Stimulated activated CD8-positive, alpha-beta memory T cell treated with anti-CD3 and anti-CD28 coated beads, Interleukin-4, amount 100 ng/mL, for 4 hours (primary cell): ENCODE data around the gene FTCD.
"Not testable (repeated sequence)": the region's sequence is repeated elsewhere in the genome, so short reads cannot be mapped to it uniquely, and the experiment has no call there.

ENCODE experiments used
- DNase-seq, 2 donors: peaks; one replicate each; pipeline ENCODE4 v3.0.0-alpha.2; 2020; ENCODE audit warnings: low read depth in 2 of 2, low spot score in 1 of 2

Gene FTCD, protein sequence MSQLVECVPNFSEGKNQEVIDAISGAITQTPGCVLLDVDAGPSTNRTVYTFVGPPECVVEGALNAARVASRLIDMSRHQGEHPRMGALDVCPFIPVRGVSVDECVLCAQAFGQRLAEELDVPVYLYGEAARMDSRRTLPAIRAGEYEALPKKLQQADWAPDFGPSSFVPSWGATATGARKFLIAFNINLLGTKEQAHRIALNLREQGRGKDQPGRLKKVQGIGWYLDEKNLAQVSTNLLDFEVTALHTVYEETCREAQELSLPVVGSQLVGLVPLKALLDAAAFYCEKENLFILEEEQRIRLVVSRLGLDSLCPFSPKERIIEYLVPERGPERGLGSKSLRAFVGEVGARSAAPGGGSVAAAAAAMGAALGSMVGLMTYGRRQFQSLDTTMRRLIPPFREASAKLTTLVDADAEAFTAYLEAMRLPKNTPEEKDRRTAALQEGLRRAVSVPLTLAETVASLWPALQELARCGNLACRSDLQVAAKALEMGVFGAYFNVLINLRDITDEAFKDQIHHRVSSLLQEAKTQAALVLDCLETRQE

DNA sequence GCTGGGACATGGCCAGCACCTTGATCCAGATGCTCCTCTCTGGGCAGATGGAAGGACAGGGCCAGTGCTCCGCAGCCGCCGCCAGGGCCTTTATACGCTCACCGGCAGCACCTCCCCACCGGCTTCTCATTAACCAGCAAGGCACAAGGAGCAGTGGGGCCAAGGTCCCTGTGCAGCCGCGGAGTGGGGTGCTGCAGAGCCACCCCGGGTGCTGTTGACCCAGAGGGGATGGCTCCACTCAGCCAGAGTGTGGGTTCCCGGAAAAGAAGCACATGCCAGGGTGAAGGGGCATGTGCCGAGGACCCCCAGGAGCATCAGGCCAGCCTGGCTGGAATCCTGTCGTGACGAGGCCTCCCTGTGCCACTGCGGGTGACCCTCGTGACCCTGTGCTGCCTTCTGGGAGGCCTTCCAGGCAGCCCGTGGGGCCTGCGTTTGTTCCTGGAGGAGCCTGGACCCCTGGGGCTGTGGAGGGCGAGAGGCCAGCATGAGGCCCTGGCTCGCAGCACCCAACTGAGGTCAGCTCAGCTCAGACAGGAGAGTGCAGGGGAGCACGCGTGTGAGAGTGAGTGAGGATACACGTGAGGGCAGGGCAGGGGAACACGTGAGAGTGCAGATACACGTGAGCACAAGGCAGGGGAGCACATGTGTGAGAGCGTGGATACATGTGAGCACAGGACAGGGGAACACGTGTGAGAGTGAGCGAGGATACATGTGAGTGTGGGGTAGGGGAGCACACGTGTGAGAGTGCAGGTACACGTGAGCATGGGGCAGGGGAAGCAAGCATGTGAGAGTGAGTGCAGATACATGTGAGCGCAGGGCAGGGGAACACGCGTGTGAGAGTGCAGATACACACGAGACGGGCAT is at the start of gene FTCD:
Gene FTCD (minus strand): TSS at position 66 of the 864 bp plus-strand sequence. CDS start 56 bp downstream, at position 10.
- no peak for DNase-seq

DNA sequence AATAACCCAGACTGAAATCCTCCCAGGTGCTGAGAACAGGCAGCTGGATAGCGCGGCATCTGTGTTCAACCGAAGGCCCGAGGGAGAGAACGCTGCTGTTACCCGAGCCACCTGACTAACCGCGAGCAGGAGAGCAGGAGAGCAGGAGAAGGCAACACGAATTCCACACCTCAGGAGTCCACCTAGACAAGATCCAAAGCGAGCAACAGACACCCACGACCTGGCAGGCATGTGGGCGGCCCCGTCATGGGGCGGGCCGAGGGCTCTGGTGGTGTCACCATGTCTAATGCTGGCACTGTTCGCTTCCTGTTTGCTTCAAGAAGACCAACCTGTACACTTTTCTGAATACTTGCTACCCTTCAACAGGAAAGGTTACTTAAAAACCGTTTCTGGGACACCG is 49.8 kb upstream of the FTCD start:
- DNase-seq = no peak

DNA sequence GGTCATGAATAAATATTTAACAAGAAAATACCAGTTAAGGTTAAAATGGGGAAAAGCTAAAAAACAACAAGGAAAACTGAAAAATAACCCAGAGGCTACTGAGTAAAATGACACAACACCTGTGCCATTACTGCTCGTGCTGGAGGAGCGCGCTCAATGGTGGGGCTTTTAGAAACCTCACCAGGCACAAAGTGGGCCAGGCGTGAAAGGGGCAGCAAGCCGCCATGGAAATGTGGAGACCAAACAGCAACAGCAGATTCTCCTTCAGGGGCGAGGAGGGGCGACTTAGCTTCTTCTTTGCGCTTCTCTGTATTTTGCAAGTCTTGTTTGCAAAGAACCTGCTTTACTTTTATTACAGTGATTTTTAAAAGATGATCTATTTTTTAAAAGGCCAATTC is 47.8 kb upstream of the FTCD start:
- DNase-seq = no peak

DNA sequence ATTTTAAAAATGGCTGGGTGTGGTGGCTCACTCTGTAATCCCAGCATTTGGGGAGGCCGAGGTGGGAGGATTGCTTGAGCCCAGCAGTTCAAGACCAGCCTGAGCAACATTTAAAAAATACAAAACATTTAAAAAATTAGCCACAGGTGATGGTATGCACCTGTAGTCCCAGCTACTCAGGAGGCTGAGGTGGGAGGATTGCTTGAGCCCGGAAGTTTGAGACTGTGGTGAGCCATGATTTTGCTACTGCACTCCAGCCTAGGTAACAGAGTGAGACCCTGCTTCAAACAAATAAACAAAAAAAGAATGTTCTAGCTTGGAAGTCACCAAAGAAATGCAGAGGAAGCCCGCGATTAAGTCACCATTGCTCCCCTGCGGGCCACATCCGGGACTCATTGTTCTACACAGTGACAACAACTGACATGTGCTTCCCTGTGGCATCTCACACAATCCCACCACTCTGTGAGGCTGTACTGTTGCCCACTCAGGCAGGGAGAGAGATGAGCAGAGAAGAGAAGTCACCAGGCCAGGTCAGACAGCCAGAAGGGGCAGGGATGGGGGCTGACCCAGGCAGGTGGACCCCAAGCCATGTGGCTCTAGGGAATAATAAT is 47.3 kb upstream of the FTCD start:
- no peak for DNase-seq

DNA sequence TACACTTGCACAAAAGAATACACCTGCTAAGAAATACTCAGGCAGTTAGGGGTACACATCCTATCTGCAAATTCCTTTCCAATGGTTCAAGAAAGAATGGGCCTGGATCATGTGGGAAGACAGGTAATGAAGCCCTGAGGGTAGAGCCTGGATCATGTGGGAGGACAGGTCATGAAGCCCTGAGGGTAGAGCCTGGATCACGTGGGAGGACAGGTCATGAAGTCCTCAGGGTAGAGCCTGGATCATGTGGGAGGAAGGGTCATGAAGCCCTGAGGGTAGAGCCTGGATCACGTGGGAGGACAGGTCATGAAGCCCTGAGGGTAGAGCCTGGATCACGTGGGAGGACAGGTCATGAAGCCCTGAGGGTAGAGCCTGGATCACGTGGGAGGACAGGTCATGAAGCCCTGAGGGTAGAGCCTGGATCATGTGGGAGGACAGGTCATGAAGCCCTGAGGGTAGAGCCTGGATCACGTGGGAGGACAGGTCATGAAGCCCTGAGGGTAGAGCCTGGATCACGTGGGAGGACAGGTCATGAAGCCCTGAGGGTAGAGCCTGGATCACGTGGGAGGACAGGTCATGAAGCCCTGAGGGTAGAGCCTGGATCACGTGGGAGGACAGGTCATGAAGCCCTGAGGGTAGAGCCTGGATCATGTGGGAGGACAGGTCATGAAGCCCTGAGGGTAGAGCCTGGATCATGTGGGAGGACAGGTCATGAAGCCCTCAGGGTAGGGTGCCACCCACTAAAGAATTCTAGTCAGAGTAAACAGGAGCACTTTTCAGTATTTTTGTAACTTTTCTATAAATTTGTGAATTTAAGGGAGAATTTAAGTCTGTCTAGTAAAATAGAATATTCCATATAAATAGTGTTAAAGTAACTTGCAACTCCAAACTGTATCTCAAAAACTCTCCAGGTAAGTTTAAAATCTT is 45.8 kb upstream of the FTCD start:
- not testable (repeated sequence) for DNase-seq

DNA sequence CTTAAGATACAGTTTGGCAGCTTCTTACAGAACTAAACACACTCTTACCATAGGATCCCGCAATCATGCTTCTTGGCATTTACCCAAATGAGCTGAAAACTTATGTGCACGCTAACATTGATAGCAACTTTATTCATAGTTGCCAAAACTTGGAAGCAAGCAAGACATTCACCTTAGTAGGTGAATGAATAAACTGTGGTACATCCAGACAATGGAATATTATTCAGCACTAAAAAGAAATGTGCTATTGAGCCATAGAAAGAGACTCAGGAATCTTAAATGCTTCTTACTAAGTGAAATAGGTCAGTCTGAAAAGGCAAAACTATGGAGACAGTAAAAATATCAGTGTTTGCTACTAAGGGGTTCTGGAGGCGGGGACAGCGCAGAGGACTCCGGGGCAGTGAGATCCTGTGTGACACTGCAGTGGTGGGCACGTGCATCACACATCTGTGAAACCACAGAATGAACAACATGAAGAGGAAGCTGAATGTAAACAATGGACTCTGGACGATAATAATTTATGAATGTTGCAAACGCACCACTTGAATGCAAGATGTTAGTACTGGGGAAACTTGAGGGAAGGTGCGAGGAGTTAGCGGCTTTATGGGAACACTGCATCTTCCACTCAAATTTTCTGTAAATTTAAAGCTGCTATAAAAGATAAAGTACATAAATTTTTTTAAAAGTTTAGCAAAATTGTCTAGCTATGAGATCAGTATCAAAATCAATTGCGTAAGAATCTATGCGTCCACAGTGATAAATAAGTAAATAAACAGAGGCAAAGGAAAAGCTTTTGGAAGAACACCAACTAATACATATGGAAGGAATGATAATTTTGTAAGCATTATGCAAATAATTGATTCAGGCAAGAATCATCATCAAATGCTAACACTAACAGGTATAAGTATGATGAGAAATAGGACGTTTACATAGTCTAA is 44.3 kb upstream of the FTCD start:
- DNase-seq = no peak

DNA sequence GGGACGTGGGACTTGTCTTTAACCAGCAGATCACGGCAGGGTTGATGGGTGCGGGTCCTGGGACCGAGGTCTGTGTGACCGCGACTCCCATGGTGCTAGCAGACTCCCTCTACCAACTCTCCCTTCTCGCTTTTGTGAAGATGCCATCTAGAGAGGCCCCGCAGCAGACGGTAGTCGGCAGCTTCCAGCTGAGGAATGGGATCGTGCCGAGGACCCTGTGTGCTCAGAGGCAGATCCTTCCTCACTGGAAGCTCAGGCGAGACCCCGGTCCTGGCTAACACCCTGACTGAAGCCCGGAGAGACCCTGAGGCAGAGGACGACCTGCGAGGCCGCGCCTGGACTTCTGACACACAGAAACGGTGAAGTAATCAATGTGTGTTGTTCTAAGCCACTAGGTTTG is 41.4 kb upstream of the FTCD start:
- no peak for DNase-seq

DNA sequence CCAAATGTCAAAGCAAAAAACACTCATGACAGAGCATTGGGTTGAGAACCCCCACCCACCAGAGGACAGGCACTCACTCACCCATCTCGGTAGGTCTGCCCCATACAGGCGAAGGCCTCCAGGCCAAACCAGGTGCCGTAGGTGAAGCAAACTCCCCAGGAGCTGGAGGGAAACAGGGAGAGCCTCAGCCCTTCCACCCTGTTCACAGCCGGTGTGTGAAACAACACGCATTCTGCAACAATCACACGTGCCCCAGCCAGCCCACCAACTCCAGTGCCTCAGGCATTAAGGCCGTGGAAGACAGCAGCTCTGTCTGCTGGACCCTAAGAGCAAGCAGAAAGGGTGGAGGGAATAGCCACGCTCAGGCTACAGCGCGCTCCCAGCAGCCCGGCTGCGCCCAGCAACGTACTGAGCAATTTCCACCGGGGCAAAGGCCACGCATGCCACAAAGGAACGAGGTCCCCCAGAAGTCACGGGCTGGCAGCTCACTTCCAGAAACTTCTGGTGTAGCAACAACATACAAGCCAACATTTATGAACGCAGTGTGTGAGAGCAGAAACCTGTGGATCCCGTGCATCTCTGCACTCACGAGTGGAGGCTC is 40.3 kb upstream of the FTCD start:
- DNase-seq = no peak

DNA sequence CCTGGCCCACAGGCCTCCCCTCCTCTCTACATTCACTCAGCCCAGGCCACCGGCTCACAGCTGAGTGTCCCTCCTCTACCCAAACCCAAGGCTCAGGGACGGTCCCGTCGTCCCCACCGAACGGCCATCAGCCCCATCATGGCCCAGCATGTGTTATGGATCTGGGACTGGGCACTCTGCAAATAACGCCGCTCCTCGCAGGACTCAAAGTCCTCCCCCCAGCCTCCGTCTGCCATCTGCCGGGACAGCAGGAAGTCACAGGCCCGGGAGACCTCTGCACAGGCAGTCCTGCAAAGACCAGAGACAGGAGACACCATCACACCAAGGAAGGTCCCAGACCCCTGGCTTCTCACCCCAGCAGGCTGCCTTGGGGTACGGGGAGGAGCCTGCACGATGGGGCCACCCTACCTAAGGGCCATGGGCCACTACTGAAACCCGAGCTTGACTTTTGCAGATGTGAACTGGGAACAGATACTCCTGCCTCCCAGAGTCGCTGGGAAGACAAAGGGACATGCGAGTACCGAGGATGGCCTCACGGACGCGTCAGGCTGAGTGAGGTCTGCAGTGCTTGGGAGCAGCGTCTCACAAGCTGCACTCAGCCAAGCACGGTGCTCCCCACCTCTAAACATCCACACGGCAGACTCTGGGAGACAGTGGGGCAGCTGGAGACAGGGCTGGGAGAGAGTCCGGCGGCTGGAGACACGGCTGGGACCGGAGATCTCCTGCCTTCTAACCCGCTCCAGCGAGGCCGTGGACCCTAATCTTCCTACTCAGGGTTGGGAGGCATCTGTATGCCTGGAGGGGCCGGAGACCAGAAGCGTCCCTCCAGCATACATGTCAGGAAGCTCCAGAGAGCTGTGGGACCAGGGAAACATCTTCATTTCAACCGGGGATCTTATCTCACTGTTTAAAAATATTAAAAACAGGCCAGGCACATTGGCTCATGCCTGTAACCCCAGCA is 39.3 kb upstream of the FTCD start:
- DNase-seq = no peak

DNA sequence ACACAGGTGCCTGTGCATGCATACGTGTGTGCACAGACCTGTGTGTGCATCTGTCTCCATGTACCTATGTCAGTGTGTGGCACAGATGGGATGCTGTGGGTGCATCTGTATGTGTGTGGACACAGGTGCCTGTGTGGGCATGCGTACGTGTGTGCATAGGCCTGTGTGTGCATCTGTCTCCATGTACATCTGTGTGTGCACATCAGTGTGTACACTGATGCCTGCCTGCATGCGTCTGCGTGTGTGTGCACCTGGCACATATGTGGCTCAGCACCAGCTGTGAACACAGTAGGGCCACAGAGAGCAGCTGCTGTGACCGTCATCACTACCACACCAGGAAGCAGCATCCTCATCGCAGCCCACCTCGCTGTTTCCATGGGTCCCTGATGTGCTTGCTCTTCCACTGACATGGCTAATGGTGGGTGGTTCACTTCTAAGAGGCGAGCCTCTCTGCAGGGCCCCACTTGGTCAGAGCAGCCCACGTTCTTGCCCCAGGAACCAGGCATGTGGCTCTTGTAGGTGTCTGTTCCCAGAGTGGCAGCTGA is 38.5 kb upstream of the FTCD start:
- no peak for DNase-seq

DNA sequence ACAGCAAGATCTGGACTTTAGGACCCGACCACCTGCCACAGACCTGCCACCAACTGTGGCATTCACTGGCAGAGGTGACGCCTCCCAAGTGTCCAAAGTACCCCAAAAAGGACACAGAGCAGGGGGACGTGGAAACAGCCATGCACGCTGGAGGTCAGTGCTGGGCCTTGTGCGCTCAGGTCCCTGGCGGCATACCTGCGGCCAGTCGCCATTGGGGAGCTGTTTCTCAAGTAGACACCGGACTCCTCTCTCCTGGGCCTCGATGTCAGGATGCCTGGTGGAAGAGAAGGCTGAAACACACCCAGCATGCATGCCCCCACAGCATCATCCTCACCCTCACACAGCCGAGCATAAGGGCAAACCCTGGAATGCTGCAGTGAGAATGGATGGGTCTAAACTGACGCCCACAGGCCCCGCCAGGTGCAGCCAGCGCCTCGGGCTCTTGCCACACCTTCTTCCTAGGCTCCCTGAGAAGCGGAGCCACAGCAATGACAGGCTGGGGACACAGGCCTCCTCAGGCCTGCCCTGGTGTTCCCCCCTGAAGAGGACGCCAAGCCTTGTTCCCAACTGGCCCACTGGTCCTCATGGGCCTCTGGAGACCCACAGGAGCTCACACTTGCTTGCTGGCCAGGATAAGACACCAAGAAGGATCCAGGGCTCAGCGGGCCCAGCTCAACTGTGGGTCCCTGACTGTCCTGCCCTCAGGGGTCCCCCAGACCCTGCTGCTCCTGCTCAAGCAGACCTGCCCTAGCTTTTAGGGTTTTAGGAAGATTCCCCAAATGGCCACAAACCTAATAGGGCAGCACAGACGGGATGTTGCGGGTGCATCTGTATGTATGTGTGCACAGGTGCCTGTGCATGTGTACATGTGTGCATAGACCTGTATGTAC is 36.6 kb upstream of the FTCD start:
- DNase-seq = no peak

DNA sequence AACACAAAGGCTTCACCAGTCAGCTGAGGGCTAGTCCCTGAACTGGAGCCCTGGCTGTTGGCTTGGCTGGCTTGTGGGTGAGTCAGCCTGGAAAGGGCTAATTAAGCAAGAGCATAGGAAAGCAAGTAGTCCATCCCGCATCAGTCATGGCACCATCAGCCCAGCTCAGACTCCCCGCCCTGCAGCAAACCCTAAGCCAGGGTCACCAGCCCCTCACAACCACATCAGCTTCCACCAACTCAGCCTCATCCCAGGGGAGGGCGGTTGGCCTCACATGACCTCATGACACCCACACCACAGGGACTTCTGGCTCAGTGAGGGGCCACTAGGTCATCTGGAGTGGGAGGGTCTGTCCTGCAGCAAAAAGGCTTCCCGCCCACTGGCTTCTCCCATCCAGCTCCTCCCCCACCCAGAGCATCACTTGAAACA is 35.9 kb upstream of the FTCD start:
- no peak for DNase-seq

DNA sequence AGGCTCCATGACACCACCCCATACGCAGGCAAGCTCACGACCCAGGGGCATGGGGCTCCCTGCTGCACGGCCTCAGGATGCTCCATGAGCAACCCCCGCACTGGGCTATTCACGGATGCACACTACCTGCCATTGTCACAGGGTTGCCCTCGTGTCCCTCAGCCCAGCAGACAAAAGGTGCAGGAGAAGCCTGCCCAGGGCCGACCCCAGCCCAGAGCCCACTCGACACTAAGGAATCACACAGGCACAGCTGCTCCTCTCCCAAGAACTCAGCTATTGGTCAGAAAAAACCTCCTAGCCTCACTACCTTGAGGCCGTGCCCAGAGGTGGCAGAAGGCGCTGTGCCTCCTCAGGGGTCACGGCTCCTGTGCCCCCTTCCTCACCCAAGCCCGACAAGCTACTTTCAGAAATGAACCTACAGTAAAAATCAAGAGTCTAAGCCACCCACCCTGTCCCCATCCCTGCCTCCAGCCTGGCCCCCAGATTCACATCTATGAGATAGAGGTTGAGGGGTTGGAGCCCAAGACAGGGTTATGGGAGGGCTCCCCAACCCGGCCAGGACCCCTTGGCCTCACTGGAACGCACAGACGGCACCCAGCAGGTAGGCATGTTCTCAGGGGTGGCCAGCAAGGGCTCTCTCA is 35.2 kb upstream of the FTCD start:
- no peak for DNase-seq

DNA sequence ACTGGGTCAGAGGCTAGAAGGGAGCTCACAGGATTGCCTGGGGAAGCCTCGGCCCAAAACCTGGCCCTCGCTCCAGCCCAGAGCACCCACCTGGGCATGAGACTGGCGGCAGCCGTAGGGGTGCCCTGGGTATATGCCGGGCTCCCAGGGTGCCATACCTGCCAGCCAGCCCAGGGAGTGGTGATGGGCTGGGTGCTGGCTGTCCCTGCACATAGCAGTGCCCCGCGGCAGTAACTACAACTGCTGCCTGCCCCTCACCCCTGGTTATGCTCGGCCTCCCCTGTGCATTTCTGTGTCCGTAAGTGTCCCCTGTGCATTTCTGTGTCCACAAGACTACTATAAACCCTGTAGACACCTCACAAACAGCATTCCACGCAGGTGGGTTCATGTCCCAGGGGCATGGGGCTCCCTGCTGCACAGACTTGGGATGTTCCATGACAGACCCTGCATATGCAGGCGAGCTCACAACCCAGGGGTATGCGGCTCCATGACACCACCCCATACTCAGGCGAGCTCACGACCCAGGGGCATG is 34.6 kb upstream of the FTCD start:
- DNase-seq = no peak

DNA sequence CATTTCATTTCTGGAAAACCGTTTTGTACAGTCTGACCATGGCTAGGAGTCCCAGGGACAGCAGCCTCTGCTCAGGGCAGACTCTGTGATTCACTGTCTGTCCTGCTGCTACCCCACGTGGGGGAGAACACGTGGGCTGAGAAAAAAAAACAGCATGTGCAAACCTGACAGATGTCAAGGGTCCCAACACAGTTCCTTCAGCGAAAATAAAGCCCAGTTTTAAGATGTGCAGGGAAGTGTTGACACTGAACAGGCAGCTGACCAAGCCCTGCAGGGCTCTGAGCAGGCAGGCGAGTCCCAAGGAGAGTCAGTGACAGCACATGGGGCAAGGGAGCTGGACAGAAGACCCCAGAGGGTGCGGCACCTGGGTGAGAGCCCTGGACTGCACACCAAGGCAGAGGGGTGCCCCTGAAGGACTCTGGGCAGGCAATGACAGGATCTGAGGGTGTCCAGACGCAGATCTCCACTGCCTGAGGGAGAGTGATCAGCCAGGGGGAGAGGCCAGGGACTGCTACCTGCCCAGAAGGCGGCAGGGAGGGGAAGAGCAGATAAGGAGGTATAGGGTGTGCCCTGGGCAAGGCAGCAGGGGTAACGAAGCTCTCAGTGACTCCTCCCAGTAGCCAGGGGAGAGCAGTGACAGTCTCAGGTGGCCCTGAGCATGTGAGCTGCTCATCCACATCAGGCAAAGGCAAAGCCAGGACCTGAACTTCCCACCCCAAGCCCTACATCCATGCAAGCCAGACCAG is 34.0 kb upstream of the FTCD start:
- DNase-seq = no peak
